ENCODE data around the gene CMTM3.

Gene CMTM3, protein sequence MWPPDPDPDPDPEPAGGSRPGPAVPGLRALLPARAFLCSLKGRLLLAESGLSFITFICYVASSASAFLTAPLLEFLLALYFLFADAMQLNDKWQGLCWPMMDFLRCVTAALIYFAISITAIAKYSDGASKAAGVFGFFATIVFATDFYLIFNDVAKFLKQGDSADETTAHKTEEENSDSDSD

DNA sequence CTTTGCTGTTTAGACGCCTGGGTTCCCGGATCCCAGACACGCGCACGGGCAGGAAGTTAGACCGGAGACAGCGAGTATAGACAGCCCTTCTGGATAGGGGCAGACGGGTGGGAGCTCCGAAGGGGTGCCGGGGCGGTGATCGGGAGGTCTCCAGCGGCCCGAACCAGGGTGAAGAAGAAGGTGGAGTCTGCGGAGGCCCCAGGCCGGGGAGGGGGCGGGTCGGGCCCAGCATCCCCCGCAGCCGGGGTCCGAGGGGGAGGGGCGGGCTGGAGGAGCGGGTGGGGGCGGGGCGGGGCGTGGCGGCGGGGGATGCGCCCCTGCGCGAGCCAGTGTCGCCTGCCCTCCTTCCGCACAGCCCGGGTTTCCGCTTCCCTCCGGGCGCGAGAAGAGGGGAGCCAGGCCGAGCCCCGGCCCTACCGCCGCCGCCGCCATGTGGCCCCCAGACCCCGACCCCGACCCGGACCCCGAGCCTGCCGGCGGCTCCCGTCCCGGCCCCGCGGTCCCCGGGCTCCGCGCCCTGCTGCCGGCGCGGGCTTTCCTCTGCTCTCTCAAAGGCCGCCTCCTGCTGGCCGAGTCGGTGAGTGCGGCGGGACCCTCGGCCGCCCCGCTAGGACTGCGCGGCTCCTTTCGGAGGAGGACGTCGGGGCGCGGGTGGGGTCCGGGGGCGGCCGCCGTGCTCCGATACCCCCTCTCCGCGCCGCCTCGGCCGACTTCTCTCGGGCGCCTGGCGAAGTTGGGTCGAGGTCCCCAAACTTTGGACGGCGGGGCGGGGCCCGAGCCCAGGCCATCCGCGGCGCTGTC is at the start of gene CMTM3:
TSS of gene CMTM3 (plus strand) at position 329 of the 801 bp plus-strand sequence. CDS start at position 431, 102 bp downstream.
- DNase-seq (ENCODE audit: extremely low spot score), result peak; percentile 83
- TF ChIP-seq, protein P1, sequence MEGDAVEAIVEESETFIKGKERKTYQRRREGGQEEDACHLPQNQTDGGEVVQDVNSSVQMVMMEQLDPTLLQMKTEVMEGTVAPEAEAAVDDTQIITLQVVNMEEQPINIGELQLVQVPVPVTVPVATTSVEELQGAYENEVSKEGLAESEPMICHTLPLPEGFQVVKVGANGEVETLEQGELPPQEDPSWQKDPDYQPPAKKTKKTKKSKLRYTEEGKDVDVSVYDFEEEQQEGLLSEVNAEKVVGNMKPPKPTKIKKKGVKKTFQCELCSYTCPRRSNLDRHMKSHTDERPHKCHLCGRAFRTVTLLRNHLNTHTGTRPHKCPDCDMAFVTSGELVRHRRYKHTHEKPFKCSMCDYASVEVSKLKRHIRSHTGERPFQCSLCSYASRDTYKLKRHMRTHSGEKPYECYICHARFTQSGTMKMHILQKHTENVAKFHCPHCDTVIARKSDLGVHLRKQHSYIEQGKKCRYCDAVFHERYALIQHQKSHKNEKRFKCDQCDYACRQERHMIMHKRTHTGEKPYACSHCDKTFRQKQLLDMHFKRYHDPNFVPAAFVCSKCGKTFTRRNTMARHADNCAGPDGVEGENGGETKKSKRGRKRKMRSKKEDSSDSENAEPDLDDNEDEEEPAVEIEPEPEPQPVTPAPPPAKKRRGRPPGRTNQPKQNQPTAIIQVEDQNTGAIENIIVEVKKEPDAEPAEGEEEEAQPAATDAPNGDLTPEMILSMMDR (IDR thresholded peaks at IDR 0.05; ENCODE audit: control extremely low read depth, extremely low read depth, low read depth, missing control alignments), result peak; percentile 81
- ChIA-PET POLR2A (no interaction called here), CTCF (interaction anchor here (0.5 to 2.5 kb wide), 16 partner anchors 10 to 263 kb away, joined by 3 to 8 read pairs (median 3); partner anchors contain the start of gene CKLF)

DNA sequence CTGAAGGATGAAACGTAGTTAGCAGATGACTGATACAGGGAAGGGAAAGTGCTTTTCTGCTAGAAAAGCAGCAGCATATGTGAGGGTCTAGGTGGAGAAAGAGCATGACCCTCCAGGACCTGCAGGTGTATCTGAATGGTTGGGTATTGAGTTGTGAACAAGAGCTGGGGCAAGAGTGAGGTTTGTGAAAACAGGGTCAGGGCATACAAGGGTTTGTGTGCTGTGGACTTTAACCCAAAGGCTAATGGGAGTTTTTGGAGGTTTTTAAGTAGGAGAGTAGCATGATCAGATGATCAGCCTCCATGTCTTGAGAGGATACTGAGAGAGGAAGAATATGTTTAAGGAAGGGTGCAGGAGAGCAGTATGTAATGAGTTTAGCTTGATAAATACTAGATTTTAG is 44.4 kb upstream of the CMTM3 start:
- ChIA-PET CTCF (interaction anchor here (0.7 to 2.0 kb wide), 5 partner anchors 9 to 30 kb away, joined by 3 to 9 read pairs (median 4); partner anchors contain the start of gene CKLF), POLR2A (no interaction called here)
- no peak for DNase-seq (ENCODE audit: extremely low spot score)
- TF ChIP-seq, protein P1 (IDR thresholded peaks at IDR 0.05; ENCODE audit: control extremely low read depth, extremely low read depth, low read depth, missing control alignments), result no peak

DNA sequence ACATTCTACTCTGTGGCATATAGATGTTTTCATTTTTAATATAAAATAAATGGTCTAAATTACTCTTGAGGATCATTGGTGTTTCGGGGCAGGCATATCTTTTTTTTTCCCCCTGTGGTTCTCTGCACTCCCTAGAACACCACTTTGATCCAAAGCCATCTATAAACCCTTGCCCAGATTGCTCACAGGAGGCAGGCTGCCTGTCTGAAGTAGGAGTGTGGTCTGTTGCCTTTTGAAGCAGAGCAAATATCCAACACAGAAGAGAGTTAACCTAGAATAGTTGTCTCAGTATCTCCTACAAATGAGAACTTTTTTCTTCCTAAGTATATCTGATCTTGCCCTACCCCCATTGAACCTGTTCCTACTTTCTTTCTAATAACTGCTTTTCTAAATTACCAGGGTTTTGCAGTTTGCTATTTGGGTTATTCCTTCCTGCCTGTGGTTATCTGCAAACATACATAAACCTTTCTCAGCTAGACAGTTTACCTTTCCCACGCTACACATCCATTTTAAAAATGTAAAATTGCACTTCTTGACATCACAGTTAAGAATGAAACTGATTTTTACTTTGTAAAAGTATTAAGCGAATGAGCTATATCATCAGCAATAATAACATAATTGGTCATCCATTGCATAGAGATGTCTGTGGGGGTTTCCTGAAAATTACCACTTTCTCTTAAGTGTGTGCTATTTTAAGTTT is 43.0 kb upstream of the CMTM3 start:
- CTCF ChIA-PET, result interaction anchor here (0.9 to 4.5 kb wide), 6 partner anchors 9 to 307 kb away, joined by 3 to 33 read pairs (median 6); partner anchors contain the start of genes CKLF and TK2
- POLR2A ChIA-PET, result no interaction called here
- DNase-seq (ENCODE audit: extremely low spot score), result no peak
- TF ChIP-seq, protein P1 (IDR thresholded peaks at IDR 0.05; ENCODE audit: control extremely low read depth, extremely low read depth, low read depth, missing control alignments), result no peak

DNA sequence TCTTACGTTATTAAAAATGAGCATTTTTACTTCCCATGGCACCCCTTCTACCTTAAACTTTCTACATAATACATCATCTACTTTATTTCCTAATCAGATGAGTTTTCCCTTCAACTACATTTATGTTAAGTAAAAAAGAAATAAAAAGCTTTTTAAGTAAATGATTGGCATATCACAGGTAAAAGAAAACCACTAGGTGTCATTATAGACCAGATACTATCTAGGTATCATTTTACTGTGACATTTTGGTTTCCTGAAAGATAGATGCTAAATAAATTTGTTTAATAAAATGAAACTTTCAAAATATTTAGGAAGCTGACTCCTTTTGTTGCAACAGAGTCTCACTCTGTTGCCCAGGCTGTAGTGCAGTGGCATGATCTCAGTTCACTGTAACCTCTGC is 42.1 kb upstream of the CMTM3 start:
- ChIA-PET CTCF (interaction anchor here (0.9 to 4.5 kb wide), 12 partner anchors 10 to 330 kb away, joined by 3 to 33 read pairs (median 4); partner anchors contain the start of genes CKLF, CMTM2 and TK2), POLR2A (no interaction called here)
- TF ChIP-seq, protein P1 (IDR thresholded peaks at IDR 0.05; ENCODE audit: control extremely low read depth, extremely low read depth, low read depth, missing control alignments), result no peak
- no peak for DNase-seq (ENCODE audit: extremely low spot score)

DNA sequence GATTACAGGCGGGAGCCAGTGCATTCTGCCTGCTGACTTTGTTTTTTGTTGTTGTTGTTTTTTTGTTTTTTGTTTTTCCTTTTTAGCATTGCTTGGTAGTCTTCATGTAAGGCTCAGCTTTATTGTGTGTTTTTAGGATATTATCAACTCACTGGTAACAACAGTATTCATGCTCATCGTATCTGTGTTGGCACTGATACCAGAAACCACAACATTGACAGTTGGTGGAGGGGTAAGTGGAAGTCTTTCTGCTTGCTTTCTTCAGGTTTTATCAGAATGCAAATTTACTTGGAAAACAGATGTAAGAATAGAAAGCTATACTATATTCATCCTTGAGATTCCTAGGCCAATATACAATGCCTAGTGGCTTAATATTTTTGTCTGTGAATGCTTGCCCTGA is 41.5 kb upstream of the CMTM3 start:
- ChIA-PET POLR2A (no interaction called here), CTCF (interaction anchor here (0.7 to 4.5 kb wide), 14 partner anchors 9 to 330 kb away, joined by 3 to 33 read pairs (median 3); partner anchors contain the start of genes CKLF, CMTM2 and TK2)
- TF ChIP-seq, protein P1 (IDR thresholded peaks at IDR 0.05; ENCODE audit: control extremely low read depth, extremely low read depth, low read depth, missing control alignments), result no peak
- no peak for DNase-seq (ENCODE audit: extremely low spot score)

Data from GM10248 (cell line).